WTC11 (cell line): Measurements from ENCODE around the gene FAM25A. TPM values are rescaled to one million over a fixed set of nuclear protein-coding genes. Genes with fewer than 3 reads are reported as not detected.
A peak's percentile ranks its signal among the peaks of the same experiment; 100 is the strongest.

Source experiments
- ELF4 ChIP-seq: sonication (generic); formaldehyde crosslinking; IDR thresholded peaks from 2 replicates; pipeline ENCODE4 v1.8.1; 2022; ENCODE audit warnings: low read depth, mild to moderate bottlenecking, moderate library complexity, missing genetic modification reagents
- ETV6 ChIP-seq: sonication (generic); formaldehyde crosslinking; IDR thresholded peaks from 2 replicates; pipeline ENCODE4 v1.8.1; 2022; ENCODE audit warnings: mild to moderate bottlenecking, missing genetic modification reagents
- FOXK1 ChIP-seq: sonication (generic); formaldehyde crosslinking; IDR thresholded peaks from 2 replicates; pipeline ENCODE4 v1.8.0; 2022; ENCODE audit warnings: mild to moderate bottlenecking, moderate library complexity, missing genetic modification reagents
- FOXP1 ChIP-seq: sonication (generic); formaldehyde crosslinking; IDR thresholded peaks from 2 replicates; pipeline ENCODE4 v1.8.0; 2022; ENCODE audit warnings: missing genetic modification reagents, mild to moderate bottlenecking, moderate library complexity, borderline replicate concordance
- GTF2I ChIP-seq: fragments of 250-450 bp; sonication (Bioruptor Pico); conservative IDR thresholded peaks from 2 replicates; pipeline ENCODE4 v1.4.0; 2021; ENCODE audit warnings: mild to moderate bottlenecking
- JAZF1 ChIP-seq: fragments of 250-450 bp; sonication (Bioruptor Pico); IDR thresholded peaks from 2 replicates; pipeline ENCODE4 v1.9.0; 2021; ENCODE audit warnings: moderate library complexity, mild to moderate bottlenecking, inconsistent platforms
- MXD4 ChIP-seq: fragments of 250-450 bp; sonication (Bioruptor Pico); IDR thresholded peaks from 2 replicates; pipeline ENCODE4 v1.8.0; 2021; ENCODE audit warnings: mild to moderate bottlenecking, moderate library complexity, borderline replicate concordance
- NR2C2 ChIP-seq: sonication (generic); formaldehyde crosslinking; IDR thresholded peaks from 2 replicates; pipeline ENCODE4 v1.8.0; 2022; ENCODE audit warnings: mild to moderate bottlenecking, missing genetic modification reagents
- RORB ChIP-seq: fragments of 250-450 bp; sonication (Bioruptor Pico); IDR thresholded peaks from 2 replicates; pipeline ENCODE4 v1.9.0; 2021; ENCODE audit warnings: mild to moderate bottlenecking
- TP53 ChIP-seq: sonication (generic); formaldehyde crosslinking; IDR thresholded peaks from 2 replicates; pipeline ENCODE4 v1.8.1; 2023; ENCODE audit warnings: mild to moderate bottlenecking, missing genetic modification reagents
- ZBTB21 ChIP-seq: sonication (generic); formaldehyde crosslinking; IDR thresholded peaks from 2 replicates; pipeline ENCODE4 v1.8.1; 2023; ENCODE audit warnings: mild to moderate bottlenecking, missing genetic modification reagents, borderline replicate concordance
- ZNF138 ChIP-seq: sonication (generic); formaldehyde crosslinking; conservative IDR thresholded peaks from 2 replicates; pipeline ENCODE4 v1.8.1; 2022; ENCODE audit warnings: mild to moderate bottlenecking, moderate library complexity, missing genetic modification reagents
- ZNF416 ChIP-seq: fragments of 250-450 bp; sonication (Bioruptor Pico); IDR thresholded peaks from 2 replicates; pipeline ENCODE4 v1.9.0; 2021; ENCODE audit warnings: mild to moderate bottlenecking, inconsistent platforms
- total RNA-seq: library from RNA; stranded (reverse); gene quantifications from 3 replicates; pipeline ENCODE4 v1.2.3, GENCODE V29; 2021
- TF ChIP-seq, protein P1 (sequence below): sonication (generic); formaldehyde crosslinking; IDR thresholded peaks from 2 replicates; pipeline ENCODE4 v1.8.1; 2023; ENCODE audit warnings: mild to moderate bottlenecking, moderate library complexity, missing genetic modification reagents
- TF ChIP-seq, protein P2 (sequence below): sonication (generic); formaldehyde crosslinking; IDR thresholded peaks from 2 replicates; pipeline ENCODE4 v1.8.0; 2022; ENCODE audit warnings: mild to moderate bottlenecking, missing genetic modification reagents
- TF ChIP-seq, protein P3 (sequence below): sonication (generic); formaldehyde crosslinking; IDR thresholded peaks from 2 replicates; pipeline ENCODE4 v1.8.0; 2022; ENCODE audit warnings: mild to moderate bottlenecking, missing genetic modification reagents
- TF ChIP-seq, protein P4 (sequence below): sonication (generic); formaldehyde crosslinking; IDR thresholded peaks from 2 replicates; pipeline ENCODE4 v1.8.0; 2022; ENCODE audit warnings: missing genetic modification reagents
- TF ChIP-seq, protein P5 (sequence below): sonication (generic); formaldehyde crosslinking; conservative IDR thresholded peaks from 2 replicates; pipeline ENCODE4 v1.8.1; 2023; ENCODE audit warnings: mild to moderate bottlenecking, low read depth, missing genetic modification reagents, moderate library complexity
- TF ChIP-seq, protein P6 (sequence below): sonication (generic); formaldehyde crosslinking; IDR thresholded peaks from 2 replicates; pipeline ENCODE4 v1.8.1; 2023; ENCODE audit warnings: mild to moderate bottlenecking, missing genetic modification reagents
- TF ChIP-seq, protein P7 (sequence below): sonication (generic); formaldehyde crosslinking; IDR thresholded peaks from 2 replicates; pipeline ENCODE4 v1.8.0; 2023; ENCODE audit warnings: mild to moderate bottlenecking, missing genetic modification reagents
- TF ChIP-seq, protein P8 (sequence below): sonication (generic); formaldehyde crosslinking; IDR thresholded peaks from 2 replicates; pipeline ENCODE4 v1.8.1; 2023; ENCODE audit warnings: mild to moderate bottlenecking, missing genetic modification reagents, moderate library complexity

Gene FAM25A
- total RNA-seq, 1 experiment from 2014 or later = not detected

DNA sequence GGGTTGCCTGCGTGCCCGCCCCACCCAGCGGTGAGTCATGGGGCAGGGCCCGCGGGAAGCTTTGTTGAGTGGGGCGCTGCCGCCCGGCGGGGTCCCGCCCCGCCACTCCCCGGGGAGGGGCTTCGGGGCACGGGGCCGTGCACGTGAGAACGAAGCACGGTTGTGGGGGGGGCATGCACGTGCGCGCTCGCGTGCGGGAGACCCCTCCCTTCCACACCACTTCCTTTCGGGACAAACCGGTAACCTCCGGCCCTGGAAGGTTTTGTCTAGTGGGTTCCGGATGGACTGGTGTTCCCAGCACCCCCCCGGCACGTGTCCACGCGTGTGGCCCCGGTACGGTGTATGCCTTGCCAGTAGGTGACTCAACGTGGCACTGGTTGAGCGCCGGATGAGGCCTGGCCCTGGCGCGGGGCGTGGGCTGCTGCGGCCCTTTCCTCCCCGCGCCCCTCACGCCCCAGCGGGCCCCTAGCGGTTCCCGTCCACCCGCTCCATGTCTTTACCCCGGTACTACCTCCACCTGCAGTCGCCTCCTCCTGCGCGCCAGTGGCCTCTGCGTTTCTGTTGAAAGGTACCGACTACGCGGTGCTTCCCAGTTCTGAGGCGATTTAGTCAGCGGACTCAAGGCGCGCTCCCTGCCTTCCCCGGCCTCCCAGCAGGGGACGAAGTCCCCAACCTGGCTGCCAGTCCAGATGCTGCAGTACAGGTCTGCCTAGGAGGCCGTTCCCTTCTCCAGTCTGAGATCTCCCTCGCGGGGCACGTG lies 48.7 kb upstream of the FAM25A start (continued):
- TF ChIP-seq, protein P1, sequence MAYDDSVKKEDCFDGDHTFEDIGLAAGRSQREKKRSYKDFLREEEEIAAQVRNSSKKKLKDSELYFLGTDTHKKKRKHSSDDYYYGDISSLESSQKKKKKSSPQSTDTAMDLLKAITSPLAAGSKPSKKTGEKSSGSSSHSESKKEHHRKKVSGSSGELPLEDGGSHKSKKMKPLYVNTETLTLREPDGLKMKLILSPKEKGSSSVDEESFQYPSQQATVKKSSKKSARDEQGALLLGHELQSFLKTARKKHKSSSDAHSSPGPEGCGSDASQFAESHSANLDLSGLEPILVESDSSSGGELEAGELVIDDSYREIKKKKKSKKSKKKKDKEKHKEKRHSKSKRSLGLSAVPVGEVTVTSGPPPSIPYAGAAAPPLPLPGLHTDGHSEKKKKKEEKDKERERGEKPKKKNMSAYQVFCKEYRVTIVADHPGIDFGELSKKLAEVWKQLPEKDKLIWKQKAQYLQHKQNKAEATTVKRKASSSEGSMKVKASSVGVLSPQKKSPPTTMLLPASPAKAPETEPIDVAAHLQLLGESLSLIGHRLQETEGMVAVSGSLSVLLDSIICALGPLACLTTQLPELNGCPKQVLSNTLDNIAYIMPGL (CRISPR knock-in tag) = peak; percentile 51; the same call in 1 of the 2 replicates
- TF ChIP-seq, protein P2, sequence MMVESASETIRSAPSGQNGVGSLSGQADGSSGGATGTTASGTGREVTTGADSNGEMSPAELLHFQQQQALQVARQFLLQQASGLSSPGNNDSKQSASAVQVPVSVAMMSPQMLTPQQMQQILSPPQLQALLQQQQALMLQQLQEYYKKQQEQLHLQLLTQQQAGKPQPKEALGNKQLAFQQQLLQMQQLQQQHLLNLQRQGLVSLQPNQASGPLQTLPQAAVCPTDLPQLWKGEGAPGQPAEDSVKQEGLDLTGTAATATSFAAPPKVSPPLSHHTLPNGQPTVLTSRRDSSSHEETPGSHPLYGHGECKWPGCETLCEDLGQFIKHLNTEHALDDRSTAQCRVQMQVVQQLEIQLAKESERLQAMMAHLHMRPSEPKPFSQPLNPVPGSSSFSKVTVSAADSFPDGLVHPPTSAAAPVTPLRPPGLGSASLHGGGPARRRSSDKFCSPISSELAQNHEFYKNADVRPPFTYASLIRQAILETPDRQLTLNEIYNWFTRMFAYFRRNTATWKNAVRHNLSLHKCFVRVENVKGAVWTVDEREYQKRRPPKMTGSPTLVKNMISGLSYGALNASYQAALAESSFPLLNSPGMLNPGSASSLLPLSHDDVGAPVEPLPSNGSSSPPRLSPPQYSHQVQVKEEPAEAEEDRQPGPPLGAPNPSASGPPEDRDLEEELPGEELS (CRISPR knock-in tag) = peak; percentile 15; the same call in 1 of the 2 replicates
- TF ChIP-seq ETV6 (CRISPR knock-in tag) (no peak; the same call in 1 of the 2 replicates), FOXP1 (no peak; the same call in 1 of the 2 replicates), JAZF1 (CRISPR knock-in tag) (no peak), MXD4 (no peak), TP53 (CRISPR knock-in tag) (peak; percentile 35; the same call in 1 of the 2 replicates), ZNF138 (CRISPR knock-in tag) (no peak), FOXK1 (peak; percentile 50; the same call in 1 of the 2 replicates), ZBTB21 (CRISPR knock-in tag) (no peak), GTF2I (CRISPR knock-in tag) (no peak), ELF4 (CRISPR knock-in tag) (no peak), NR2C2 (CRISPR knock-in tag) (no peak), RORB (CRISPR knock-in tag) (no peak), ZNF416 (CRISPR knock-in tag) (no peak)
- TF ChIP-seq, protein P3, sequence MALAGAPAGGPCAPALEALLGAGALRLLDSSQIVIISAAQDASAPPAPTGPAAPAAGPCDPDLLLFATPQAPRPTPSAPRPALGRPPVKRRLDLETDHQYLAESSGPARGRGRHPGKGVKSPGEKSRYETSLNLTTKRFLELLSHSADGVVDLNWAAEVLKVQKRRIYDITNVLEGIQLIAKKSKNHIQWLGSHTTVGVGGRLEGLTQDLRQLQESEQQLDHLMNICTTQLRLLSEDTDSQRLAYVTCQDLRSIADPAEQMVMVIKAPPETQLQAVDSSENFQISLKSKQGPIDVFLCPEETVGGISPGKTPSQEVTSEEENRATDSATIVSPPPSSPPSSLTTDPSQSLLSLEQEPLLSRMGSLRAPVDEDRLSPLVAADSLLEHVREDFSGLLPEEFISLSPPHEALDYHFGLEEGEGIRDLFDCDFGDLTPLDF (CRISPR knock-in tag) = no peak
- TF ChIP-seq, protein P4, sequence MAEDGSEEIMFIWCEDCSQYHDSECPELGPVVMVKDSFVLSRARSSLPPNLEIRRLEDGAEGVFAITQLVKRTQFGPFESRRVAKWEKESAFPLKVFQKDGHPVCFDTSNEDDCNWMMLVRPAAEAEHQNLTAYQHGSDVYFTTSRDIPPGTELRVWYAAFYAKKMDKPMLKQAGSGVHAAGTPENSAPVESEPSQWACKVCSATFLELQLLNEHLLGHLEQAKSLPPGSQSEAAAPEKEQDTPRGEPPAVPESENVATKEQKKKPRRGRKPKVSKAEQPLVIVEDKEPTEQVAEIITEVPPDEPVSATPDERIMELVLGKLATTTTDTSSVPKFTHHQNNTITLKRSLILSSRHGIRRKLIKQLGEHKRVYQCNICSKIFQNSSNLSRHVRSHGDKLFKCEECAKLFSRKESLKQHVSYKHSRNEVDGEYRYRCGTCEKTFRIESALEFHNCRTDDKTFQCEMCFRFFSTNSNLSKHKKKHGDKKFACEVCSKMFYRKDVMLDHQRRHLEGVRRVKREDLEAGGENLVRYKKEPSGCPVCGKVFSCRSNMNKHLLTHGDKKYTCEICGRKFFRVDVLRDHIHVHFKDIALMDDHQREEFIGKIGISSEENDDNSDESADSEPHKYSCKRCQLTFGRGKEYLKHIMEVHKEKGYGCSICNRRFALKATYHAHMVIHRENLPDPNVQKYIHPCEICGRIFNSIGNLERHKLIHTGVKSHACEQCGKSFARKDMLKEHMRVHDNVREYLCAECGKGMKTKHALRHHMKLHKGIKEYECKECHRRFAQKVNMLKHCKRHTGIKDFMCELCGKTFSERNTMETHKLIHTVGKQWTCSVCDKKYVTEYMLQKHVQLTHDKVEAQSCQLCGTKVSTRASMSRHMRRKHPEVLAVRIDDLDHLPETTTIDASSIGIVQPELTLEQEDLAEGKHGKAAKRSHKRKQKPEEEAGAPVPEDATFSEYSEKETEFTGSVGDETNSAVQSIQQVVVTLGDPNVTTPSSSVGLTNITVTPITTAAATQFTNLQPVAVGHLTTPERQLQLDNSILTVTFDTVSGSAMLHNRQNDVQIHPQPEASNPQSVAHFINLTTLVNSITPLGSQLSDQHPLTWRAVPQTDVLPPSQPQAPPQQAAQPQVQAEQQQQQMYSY = peak; percentile 84
- TF ChIP-seq, protein P5, sequence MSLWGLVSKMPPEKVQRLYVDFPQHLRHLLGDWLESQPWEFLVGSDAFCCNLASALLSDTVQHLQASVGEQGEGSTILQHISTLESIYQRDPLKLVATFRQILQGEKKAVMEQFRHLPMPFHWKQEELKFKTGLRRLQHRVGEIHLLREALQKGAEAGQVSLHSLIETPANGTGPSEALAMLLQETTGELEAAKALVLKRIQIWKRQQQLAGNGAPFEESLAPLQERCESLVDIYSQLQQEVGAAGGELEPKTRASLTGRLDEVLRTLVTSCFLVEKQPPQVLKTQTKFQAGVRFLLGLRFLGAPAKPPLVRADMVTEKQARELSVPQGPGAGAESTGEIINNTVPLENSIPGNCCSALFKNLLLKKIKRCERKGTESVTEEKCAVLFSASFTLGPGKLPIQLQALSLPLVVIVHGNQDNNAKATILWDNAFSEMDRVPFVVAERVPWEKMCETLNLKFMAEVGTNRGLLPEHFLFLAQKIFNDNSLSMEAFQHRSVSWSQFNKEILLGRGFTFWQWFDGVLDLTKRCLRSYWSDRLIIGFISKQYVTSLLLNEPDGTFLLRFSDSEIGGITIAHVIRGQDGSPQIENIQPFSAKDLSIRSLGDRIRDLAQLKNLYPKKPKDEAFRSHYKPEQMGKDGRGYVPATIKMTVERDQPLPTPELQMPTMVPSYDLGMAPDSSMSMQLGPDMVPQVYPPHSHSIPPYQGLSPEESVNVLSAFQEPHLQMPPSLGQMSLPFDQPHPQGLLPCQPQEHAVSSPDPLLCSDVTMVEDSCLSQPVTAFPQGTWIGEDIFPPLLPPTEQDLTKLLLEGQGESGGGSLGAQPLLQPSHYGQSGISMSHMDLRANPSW (CRISPR knock-in tag) = no peak
- TF ChIP-seq, protein P6, sequence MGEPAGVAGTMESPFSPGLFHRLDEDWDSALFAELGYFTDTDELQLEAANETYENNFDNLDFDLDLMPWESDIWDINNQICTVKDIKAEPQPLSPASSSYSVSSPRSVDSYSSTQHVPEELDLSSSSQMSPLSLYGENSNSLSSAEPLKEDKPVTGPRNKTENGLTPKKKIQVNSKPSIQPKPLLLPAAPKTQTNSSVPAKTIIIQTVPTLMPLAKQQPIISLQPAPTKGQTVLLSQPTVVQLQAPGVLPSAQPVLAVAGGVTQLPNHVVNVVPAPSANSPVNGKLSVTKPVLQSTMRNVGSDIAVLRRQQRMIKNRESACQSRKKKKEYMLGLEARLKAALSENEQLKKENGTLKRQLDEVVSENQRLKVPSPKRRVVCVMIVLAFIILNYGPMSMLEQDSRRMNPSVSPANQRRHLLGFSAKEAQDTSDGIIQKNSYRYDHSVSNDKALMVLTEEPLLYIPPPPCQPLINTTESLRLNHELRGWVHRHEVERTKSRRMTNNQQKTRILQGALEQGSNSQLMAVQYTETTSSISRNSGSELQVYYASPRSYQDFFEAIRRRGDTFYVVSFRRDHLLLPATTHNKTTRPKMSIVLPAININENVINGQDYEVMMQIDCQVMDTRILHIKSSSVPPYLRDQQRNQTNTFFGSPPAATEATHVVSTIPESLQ (CRISPR knock-in tag) = no peak
- TF ChIP-seq, protein P7, sequence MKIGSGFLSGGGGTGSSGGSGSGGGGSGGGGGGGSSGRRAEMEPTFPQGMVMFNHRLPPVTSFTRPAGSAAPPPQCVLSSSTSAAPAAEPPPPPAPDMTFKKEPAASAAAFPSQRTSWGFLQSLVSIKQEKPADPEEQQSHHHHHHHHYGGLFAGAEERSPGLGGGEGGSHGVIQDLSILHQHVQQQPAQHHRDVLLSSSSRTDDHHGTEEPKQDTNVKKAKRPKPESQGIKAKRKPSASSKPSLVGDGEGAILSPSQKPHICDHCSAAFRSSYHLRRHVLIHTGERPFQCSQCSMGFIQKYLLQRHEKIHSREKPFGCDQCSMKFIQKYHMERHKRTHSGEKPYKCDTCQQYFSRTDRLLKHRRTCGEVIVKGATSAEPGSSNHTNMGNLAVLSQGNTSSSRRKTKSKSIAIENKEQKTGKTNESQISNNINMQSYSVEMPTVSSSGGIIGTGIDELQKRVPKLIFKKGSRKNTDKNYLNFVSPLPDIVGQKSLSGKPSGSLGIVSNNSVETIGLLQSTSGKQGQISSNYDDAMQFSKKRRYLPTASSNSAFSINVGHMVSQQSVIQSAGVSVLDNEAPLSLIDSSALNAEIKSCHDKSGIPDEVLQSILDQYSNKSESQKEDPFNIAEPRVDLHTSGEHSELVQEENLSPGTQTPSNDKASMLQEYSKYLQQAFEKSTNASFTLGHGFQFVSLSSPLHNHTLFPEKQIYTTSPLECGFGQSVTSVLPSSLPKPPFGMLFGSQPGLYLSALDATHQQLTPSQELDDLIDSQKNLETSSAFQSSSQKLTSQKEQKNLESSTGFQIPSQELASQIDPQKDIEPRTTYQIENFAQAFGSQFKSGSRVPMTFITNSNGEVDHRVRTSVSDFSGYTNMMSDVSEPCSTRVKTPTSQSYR (CRISPR knock-in tag) = no peak
- TF ChIP-seq, protein P8, sequence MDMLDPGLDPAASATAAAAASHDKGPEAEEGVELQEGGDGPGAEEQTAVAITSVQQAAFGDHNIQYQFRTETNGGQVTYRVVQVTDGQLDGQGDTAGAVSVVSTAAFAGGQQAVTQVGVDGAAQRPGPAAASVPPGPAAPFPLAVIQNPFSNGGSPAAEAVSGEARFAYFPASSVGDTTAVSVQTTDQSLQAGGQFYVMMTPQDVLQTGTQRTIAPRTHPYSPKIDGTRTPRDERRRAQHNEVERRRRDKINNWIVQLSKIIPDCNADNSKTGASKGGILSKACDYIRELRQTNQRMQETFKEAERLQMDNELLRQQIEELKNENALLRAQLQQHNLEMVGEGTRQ (CRISPR knock-in tag) = peak; percentile 27
